K562 (cell line): Measurements from ENCODE around the gene CD52. TPM values are rescaled to one million over a fixed set of nuclear protein-coding genes. Genes with fewer than 3 reads are reported as not detected.

Experiments
- BMI1 ChIP-seq: fragments of 150-350 bp; IDR thresholded peaks from 2 replicates; pipeline ENCODE4 v1.6.1; 2014; ENCODE audit warnings: low read length
- DACH1 ChIP-seq: fragments of 450-650 bp; IDR thresholded peaks from 2 replicates; pipeline ENCODE4 v1.6.1; 2018; ENCODE audit not compliant: partially characterized antibody
- DPF2 ChIP-seq: fragments of 450-650 bp; IDR thresholded peaks from 2 replicates; pipeline ENCODE4 v1.6.1; 2016
- HDAC2 ChIP-seq: fragments of 450-650 bp; IDR thresholded peaks from 2 replicates; pipeline ENCODE4 v1.6.1; 2016; ENCODE audit warnings: mild to moderate bottlenecking
- KAT2B ChIP-seq: IDR thresholded peaks from one replicate; pipeline ENCODE4 v1.6.1; 2012; ENCODE audit warnings: low read depth, mild to moderate bottlenecking, control low read depth, inconsistent platforms, low read length, moderate library complexity
- SMAD1 ChIP-seq: fragments of 150-350 bp; IDR thresholded peaks from 2 replicates; pipeline ENCODE4 v1.6.1; 2014; ENCODE audit warnings: low read length, low read depth; ENCODE audit not compliant: partially characterized antibody
- SMARCA4 ChIP-seq: fragments of 450-650 bp; IDR thresholded peaks from 2 replicates; pipeline ENCODE4 v1.6.1; 2016
- SP1 ChIP-seq: sonication (generic); formaldehyde crosslinking; IDR thresholded peaks from 2 replicates; pipeline ENCODE4 v1.8.1; 2022; ENCODE audit warnings: mild to moderate bottlenecking, missing genetic modification reagents
- ZBTB17 ChIP-seq: fragments of 450-650 bp; formaldehyde crosslinking; IDR thresholded peaks from 2 replicates; pipeline ENCODE4 v1.4.0; 2020; ENCODE audit warnings: mild to moderate bottlenecking
- ZNF239 ChIP-seq: fragments of 250-450 bp; sonication (Bioruptor Pico); IDR thresholded peaks from 2 replicates; pipeline ENCODE4 v1.4.0; 2020; ENCODE audit warnings: mild to moderate bottlenecking
- polyA plus RNA-seq, 8 experiments: library from polyadenylated mRNA; depleted of rRNA in 4 of 8; stranded (reverse) in 5 of 8; unstranded in 3 of 8; fragments of >200 nt; fragmentation: Nextera tagmentation in 2 of 8; fragmentation: Illumina TruSeq in 1 of 8; extraction: Ambion mirVana in 2 of 8; extraction: Trizol in 1 of 8; gene quantifications; 2 replicates each; pipeline versions ENCODE4 v1.2.1 to v1.2.3, GENCODE V29; 2011 to 2014; ENCODE audit warnings: inconsistent platforms in 1 of 8, missing spikeins in 1 of 8
- total RNA-seq, 7 experiments: library from RNA; depleted of rRNA in 6 of 7; stranded (reverse); fragments of >200 nt in 6 of 7; fragmentation: Illumina TruSeq in 2 of 7; extraction: Trizol in 2 of 7; gene quantifications; 2 replicates each; pipeline versions ENCODE4 v1.2.1 to v1.2.3, GENCODE V29; 2011 to 2021; ENCODE audit warnings: low replicate concordance in 1 of 7
- TF ChIP-seq, protein P1 (sequence below), 2 experiments: IDR thresholded peaks; 2 replicates each; pipeline ENCODE4 v1.6.1; 2011; ENCODE audit warnings: borderline replicate concordance in 1 of 2, control low read depth in 1 of 2, low read depth in 1 of 2, low read length in 1 of 2, mild to moderate bottlenecking in 1 of 2, mixed read lengths in 1 of 2, moderate library complexity in 1 of 2; ENCODE audit not compliant: insufficient read depth in 1 of 2, insufficient read length in 1 of 2, poor library complexity in 1 of 2, severe bottlenecking in 1 of 2; ENCODE audit errors: extremely low read depth in 1 of 2
- TF ChIP-seq, protein P2 (sequence below): IDR thresholded peaks from 2 replicates; pipeline ENCODE4 v1.6.1; 2011; ENCODE audit not compliant: insufficient read length; ENCODE audit errors: extremely low read depth
- TF ChIP-seq, protein P3 (sequence below), 2 experiments: IDR thresholded peaks in 1 of 2; conservative IDR thresholded peaks in 1 of 2; 2 replicates each; pipeline ENCODE4 v1.6.1; 2016; ENCODE audit warnings: low read depth in 2 of 2, mild to moderate bottlenecking in 1 of 2, missing compliant biosample characterization in 1 of 2, missing genetic modification characterization in 1 of 2, moderate library complexity in 1 of 2
- TF ChIP-seq, protein P4 (sequence below): fragments of 450-650 bp; IDR thresholded peaks from 2 replicates; pipeline ENCODE4 v1.6.1; 2017; ENCODE audit warnings: mild to moderate bottlenecking, moderate library complexity
- TF ChIP-seq, protein P5 (sequence below): fragments of 250-450 bp; sonication (Bioruptor Pico); IDR thresholded peaks from 2 replicates; pipeline ENCODE4 v1.8.0; 2021; ENCODE audit warnings: borderline replicate concordance, mild to moderate bottlenecking, moderate library complexity; ENCODE audit not compliant: poor library complexity, severe bottlenecking
- TF ChIP-seq, protein P6 (sequence below): fragments of 250-450 bp; sonication (Bioruptor Pico); IDR thresholded peaks from 2 replicates; pipeline ENCODE4 v1.8.0; 2022; ENCODE audit warnings: inconsistent platforms, mild to moderate bottlenecking, moderate library complexity, borderline replicate concordance

CD52 gene
- total and polyA plus RNA-seq, 9 of the 15 experiments (the other 6 are each of a cell fraction or from before 2014, with no cell fraction given), result 34.9 to 488 (median 173) TPM

DNA sequence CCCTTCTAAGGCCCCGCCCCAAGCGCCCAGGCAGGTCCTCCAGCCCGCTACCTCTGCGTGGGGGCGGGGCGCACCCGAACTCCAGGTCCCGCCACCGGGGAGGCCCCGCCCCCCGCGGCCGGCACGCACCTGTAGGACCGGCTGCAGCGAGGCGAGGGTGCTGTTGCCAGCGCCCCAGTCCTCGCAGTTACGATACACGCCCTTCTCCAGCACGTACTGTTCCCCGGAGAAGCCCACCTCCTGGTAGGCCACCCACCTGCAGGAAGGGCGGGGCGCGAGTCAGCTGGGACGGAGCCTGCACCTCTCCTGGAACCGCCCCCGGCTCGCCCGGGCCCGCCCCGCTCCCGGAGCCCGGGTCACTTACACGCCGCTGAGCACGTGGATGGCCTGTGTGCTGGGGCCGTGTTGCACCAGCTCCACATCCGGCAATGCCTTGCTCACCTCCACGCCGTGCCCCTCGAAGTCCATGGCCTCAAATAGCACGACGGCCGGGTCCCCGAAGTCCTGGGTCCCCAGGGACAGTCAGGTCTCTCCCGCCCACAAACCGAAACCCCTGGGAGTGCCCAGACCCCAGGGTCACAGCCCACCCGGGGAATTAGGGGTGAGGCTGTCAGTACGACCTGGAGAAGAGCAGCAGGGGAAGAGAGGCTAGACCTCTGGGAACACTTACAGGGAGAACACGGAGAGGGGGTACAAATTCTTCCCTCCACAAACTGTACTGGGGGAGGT lies 18.9 kb downstream of the CD52 start (continued):
- TF ChIP-seq, protein P1, sequence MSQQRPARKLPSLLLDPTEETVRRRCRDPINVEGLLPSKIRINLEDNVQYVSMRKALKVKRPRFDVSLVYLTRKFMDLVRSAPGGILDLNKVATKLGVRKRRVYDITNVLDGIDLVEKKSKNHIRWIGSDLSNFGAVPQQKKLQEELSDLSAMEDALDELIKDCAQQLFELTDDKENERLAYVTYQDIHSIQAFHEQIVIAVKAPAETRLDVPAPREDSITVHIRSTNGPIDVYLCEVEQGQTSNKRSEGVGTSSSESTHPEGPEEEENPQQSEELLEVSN (IDR thresholded peaks at IDR 0.05; ENCODE audit: borderline replicate concordance in 1 of 2, extremely low read depth in 1 of 2, insufficient read depth in 1 of 2, insufficient read length in 1 of 2, low read depth in 1 of 2, low read length in 1 of 2, poor library complexity in 1 of 2, severe bottlenecking in 1 of 2), result peak; percentile 94 to 99
- TF ChIP-seq ZBTB17, result peak; percentile 95
- TF ChIP-seq, protein P2, sequence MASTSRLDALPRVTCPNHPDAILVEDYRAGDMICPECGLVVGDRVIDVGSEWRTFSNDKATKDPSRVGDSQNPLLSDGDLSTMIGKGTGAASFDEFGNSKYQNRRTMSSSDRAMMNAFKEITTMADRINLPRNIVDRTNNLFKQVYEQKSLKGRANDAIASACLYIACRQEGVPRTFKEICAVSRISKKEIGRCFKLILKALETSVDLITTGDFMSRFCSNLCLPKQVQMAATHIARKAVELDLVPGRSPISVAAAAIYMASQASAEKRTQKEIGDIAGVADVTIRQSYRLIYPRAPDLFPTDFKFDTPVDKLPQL, result no peak
- peak; percentile 72 for TF ChIP-seq HDAC2
- TF ChIP-seq SP1, result peak; percentile 97
- peak; percentile 94 for TF ChIP-seq DACH1
- peak; percentile 47; the same call in 1 of the 2 replicates for TF ChIP-seq DPF2
- TF ChIP-seq KAT2B, result no peak
- TF ChIP-seq, protein P3, sequence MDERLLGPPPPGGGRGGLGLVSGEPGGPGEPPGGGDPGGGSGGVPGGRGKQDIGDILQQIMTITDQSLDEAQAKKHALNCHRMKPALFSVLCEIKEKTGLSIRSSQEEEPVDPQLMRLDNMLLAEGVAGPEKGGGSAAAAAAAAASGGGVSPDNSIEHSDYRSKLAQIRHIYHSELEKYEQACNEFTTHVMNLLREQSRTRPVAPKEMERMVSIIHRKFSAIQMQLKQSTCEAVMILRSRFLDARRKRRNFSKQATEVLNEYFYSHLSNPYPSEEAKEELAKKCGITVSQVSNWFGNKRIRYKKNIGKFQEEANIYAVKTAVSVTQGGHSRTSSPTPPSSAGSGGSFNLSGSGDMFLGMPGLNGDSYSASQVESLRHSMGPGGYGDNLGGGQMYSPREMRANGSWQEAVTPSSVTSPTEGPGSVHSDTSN (CRISPR knock-in tag; IDR thresholded peaks at IDR 0.05; ENCODE audit: low read depth), result no peak
- TF ChIP-seq, protein P3 (tag; conservative IDR thresholded peaks at IDR 0.05; ENCODE audit: low read depth), result no peak
- peak; percentile 88 for TF ChIP-seq ZNF239 (CRISPR knock-in tag)
- TF ChIP-seq BMI1, result 0 out of 2 replicates have a peak, but pooled peaks have one; percentile 12
- TF ChIP-seq, protein P4, sequence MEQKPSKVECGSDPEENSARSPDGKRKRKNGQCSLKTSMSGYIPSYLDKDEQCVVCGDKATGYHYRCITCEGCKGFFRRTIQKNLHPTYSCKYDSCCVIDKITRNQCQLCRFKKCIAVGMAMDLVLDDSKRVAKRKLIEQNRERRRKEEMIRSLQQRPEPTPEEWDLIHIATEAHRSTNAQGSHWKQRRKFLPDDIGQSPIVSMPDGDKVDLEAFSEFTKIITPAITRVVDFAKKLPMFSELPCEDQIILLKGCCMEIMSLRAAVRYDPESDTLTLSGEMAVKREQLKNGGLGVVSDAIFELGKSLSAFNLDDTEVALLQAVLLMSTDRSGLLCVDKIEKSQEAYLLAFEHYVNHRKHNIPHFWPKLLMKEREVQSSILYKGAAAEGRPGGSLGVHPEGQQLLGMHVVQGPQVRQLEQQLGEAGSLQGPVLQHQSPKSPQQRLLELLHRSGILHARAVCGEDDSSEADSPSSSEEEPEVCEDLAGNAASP, result no peak
- TF ChIP-seq, protein P5, sequence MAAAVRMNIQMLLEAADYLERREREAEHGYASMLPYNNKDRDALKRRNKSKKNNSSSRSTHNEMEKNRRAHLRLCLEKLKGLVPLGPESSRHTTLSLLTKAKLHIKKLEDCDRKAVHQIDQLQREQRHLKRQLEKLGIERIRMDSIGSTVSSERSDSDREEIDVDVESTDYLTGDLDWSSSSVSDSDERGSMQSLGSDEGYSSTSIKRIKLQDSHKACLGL, result peak; percentile 82
- TF ChIP-seq, protein P6, sequence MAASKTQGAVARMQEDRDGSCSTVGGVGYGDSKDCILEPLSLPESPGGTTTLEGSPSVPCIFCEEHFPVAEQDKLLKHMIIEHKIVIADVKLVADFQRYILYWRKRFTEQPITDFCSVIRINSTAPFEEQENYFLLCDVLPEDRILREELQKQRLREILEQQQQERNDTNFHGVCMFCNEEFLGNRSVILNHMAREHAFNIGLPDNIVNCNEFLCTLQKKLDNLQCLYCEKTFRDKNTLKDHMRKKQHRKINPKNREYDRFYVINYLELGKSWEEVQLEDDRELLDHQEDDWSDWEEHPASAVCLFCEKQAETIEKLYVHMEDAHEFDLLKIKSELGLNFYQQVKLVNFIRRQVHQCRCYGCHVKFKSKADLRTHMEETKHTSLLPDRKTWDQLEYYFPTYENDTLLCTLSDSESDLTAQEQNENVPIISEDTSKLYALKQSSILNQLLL (CRISPR knock-in tag), result no peak
- TF ChIP-seq SMAD1, result no peak
- 0 out of 2 replicates have a peak, but pooled peaks have one; percentile 37 for TF ChIP-seq SMARCA4
